Muscle layer of duodenum (tissue), 2 donors: Measurements from ENCODE around the gene OSBP2.

ENCODE experiments used
- H3K27ac ChIP-seq: one replicate; pipeline ENCODE4 v1.7.0; 2013; ENCODE audit warnings: mild to moderate bottlenecking, low read length
- H3K27me3 ChIP-seq: one replicate; pipeline ENCODE4 v1.7.0; 2013; ENCODE audit warnings: low read depth, mild to moderate bottlenecking, control low read depth, low read length
- H3K36me3 ChIP-seq, 2 donors: one replicate each; pipeline ENCODE4 v1.7.0; 2013; ENCODE audit warnings: low read length in 2 of 2, control low read depth in 1 of 2, mild to moderate bottlenecking in 1 of 2; ENCODE audit not compliant: insufficient read depth in 2 of 2, control insufficient read depth in 1 of 2
- H3K4me1 ChIP-seq, 2 donors: one replicate each; pipeline ENCODE4 v1.7.0; 2013; ENCODE audit warnings: low read length in 2 of 2, mild to moderate bottlenecking in 2 of 2, control low read depth in 1 of 2, moderate library complexity in 1 of 2; ENCODE audit not compliant: insufficient read depth in 2 of 2, control insufficient read depth in 1 of 2
- H3K4me3 ChIP-seq, 2 donors: one replicate each; pipeline ENCODE4 v1.7.0; 2013; ENCODE audit warnings: low read length in 2 of 2, low read depth in 1 of 2, mild to moderate bottlenecking in 1 of 2
- H3K9me3 ChIP-seq, 2 donors: one replicate each; pipeline ENCODE4 v1.7.0; 2013; ENCODE audit warnings: low read length in 2 of 2, control low read depth in 1 of 2, mild to moderate bottlenecking in 1 of 2; ENCODE audit not compliant: control insufficient read depth in 1 of 2
- donor health status: healthy.

Gene OSBP2

DNA sequence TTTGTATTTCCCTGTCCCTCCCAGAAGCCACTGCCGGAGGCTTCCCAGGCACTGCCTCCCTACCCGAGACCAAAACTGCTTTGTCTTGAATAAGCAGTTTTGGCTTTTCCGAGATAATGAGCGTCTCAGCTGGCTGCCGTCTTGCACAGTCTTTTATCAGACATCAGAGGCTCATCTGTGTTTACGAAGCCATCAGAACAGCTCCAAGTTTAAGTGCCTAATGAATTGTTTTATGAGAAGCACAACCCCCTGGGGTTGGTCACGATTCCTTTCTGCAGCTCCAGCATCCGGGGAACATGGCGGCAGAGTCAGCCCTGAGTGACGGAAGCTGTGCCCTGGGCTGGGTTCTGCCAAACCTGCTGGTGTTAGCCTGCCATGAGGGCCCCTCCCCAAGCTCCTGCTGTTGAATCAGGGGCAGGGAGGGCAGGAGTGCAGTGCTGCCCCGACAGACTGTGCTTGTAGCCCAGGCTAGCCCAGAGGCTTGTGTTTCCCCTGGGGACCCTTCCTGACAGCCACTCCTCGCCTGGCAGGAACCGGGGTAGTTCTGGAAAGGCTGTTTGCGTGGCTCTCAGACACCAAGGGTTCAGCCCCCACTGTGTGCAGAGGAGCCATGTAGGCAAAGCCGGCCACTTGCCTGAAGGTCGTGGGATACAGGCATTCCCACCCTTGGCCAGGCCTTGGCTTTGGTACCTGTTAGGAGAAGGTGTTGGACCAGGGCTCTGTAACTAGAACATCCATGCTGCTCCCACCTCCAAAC lies 177.8 kb downstream of the OSBP2 start:
- Histone ChIP-seq H3K4me1 (peaks cover 0 to 4% of the 10 kb centered on the region in 2 donors), H3K27me3 (no peaks in the 10 kb centered on the region), H3K36me3 (peaks cover 0 to 4% of the 10 kb centered on the region in 2 donors), H3K9me3 (no peaks in the 10 kb centered on the region), H3K27ac (no peak overlapping the region), H3K4me3 (no peak overlapping the region)

DNA sequence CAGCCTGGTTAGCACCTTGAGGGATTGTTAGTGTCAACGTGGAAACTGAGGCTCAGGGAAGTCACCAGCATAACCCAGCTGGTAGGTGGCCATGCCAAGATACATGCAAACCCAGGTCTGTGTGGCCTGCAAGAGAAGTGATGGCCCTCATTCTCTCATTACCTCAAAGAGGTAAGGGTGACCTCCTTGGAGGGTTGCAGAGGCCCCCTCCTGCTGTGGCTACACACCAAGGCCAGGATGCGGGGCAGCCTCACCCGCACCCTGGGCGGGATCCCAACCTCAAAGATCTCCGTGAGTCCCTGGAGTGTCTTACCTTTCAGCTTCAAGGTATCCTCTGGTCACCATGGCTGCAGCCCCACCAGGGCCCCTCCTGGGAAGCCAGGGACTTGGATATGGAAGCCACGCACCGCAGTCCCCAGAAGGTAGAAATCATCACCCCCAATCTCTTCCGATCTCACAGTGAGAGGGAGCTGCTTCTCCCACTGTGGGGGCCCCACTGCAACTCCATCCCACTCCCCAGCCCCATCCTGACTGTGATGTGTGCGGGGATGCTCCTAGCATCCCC lies 178.5 kb downstream of the OSBP2 start:
- H3K4me1 ChIP-seq = peaks cover 0 to 4% of the 10 kb centered on the region in 2 donors

DNA sequence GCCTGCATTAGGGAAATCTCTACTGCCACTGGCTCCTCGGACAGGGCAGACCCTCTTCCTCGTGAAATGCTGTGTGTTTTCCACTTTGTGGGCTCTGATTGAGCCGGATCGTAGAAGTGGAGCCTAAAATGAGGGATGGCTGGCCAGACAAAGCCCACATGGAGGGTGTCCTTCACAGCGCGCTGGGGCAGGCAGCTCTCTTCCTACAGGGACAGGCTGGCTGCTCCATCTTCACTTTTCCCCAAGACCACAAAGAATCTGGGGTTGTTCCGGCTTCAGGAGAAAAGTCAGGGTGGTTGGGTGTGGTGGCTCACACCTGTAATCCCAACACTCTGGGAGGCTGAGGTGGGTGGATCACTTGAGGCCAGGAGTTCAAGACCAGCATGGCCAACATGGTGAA lies 179.0 kb downstream of the OSBP2 start:
- Histone ChIP-seq H3K36me3 (peaks cover 0 to 4% of the 10 kb centered on the region in 2 donors), H3K4me1 (peaks cover 0 to 4% of the 10 kb centered on the region in 2 donors), H3K4me3 (no peak overlapping the region), H3K27ac (no peak overlapping the region), H3K27me3 (no peaks in the 10 kb centered on the region), H3K9me3 (no peaks in the 10 kb centered on the region)

More for the DNA sequence above, 178.5 kb downstream of the OSBP2 start:
- Histone ChIP-seq H3K4me3 (no peak overlapping the region), H3K27me3 (no peaks in the 10 kb centered on the region), H3K9me3 (no peaks in the 10 kb centered on the region), H3K36me3 (peaks cover 0 to 4% of the 10 kb centered on the region in 2 donors), H3K27ac (no peak overlapping the region)

DNA sequence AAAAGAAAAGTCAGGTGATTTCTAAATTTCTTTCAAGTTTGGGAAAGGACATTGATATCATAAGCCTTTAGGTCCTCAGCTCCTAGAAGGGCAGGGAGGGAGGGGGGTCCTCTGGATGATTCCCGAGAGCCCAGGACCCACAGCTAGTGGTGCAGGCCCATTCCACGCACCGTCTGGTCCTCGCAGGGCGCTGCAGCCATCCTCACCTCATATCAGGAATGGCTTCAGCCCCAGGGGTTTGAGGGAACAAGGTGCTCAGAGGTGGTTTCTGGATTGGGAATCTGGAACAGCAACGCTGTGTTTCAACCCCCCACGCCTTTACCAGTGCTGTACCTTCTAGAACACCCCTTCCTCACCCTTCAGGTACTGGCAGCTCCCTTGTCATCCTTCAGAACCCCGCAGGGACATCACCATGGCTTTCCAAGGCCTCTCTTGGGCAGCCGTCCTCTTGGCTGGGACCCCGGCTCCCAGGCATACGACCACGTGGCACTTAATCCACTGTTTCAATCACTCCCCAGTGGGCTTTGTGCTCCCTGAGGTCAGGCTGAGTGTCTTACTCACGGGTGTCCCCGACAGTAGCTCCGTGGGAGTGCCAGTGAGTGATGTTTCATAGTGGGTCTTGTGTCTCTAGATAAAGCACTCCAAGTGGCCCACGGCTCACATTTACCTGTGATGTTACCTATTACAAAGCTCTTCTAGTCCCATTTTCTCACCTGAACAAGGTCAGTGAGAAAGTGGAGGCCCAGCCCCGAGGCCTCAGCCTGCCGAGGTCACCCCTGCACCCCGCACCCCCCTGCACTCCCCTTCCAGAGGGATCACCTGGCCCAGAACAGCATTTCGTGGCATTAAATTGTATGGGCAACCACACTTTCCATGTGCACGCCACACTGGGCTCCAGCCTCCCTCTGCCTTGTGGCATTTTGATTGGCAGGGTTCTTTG lies 180.0 kb downstream of the OSBP2 start:
- peaks cover 0 to 4% of the 10 kb centered on the region in 2 donors for H3K4me1 ChIP-seq
- no peaks in the 10 kb centered on the region for H3K27me3 ChIP-seq
- H3K4me3 ChIP-seq = no peak overlapping the region
- H3K27ac ChIP-seq = no peak overlapping the region
- peaks cover 0 to 4% of the 10 kb centered on the region in 2 donors for H3K36me3 ChIP-seq
- no peaks in the 10 kb centered on the region for H3K9me3 ChIP-seq

DNA sequence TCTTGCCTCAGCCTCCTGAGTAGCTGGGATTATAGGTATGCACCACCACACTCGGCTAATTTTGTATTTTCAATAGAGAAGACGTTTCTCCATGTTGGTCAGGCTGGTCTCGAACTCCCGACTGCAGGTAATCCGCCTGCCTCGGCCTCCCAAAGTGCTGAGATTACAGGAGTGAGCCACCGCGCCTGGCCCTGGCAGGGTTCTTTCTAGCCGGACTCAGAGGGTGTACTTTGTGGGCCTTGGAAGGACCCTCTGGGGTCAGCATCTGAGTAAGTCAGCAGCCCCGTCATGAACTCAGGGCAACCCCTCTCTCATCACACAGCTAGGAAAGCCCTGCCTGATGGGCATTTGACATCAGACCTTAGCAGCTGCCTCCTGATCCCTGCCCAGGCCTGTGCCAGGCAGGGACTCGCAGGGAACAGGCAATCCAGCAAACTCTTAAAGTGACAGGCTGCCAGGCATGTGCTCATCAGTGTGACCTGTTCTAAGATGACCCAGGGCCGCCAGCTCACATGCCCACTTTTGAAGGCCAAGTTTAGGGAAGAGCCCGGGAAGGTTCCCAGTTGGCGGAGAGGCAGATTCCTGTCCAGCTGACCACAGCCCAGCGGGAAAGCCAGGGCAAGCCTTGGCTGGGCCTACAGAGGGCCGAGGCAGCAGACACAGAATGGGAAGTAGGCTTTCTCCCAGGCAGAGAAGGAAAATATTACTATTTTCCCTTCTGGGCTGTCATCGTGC lies 181.0 kb downstream of the OSBP2 start:
- H3K36me3 ChIP-seq = peaks cover 0 to 4% of the 10 kb centered on the region in 2 donors
- H3K4me1 ChIP-seq = peaks cover 0 to 4% of the 10 kb centered on the region in 2 donors
- no peaks in the 10 kb centered on the region for H3K9me3 ChIP-seq
- no peak overlapping the region for H3K27ac ChIP-seq
- no peaks in the 10 kb centered on the region for H3K27me3 ChIP-seq
- no peak overlapping the region for H3K4me3 ChIP-seq

DNA sequence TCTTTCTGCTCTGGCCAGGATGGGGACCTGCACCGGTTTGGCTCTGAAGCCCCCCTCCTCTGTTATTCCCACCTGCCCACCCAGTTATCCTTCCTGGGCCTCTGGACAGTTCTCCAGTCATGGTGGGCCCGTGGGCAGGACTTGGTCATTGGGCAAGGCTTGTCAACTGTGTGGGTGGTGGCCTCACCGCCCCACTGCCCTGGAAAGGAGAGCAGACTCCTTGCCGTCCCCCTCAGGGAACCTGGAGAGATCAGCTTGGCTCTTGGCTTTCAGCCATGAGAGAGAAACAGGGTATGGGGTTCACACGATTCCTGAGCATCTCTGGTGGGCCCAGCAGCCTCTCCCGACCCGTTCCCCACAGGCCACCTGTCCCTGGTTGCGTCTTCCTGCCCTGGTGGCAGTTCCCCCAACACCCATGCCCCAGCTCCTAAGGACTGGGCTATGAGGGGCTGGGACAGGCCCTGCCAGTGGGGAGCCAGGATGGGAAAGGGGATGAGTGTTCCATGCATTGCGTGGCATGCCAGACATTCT lies 181.6 kb downstream of the OSBP2 start:
- H3K27me3 ChIP-seq = no peaks in the 10 kb centered on the region
- no peaks in the 10 kb centered on the region for H3K9me3 ChIP-seq
- no peak overlapping the region for H3K4me3 ChIP-seq
- H3K36me3 ChIP-seq = no peaks in the 10 kb centered on the region
- H3K27ac ChIP-seq = no peak overlapping the region
- H3K4me1 ChIP-seq = peaks cover 0 to 4% of the 10 kb centered on the region in 2 donors

DNA sequence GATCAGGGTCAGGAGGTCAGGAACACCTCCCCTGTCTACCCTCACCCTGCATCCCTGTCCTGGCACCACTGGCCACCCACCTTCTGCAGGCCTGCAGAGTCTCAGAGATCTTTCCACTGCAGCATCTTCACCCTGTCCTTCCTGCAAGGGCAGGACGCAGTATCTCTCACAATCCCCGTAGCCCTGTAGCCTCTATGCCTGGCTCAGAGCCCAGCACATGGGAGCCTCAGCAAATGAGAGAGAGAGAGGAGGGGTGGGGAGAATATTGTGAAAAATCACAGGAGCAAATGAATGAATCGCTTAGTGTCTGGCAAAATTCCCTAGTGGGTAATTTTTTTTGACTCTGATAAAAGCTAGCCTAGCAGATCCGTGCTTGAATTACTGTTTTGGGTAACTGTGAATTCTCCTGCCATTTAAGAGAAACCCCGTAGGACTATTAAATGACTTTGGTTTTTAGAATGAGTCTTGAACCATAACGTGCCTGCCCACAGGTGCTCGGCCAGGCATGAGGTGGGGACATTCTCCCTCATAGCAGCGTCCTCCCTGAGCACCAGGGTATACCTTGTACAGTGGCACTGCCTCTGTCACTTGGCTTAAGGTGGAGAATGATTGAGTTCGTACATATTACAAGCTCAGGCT lies 182.4 kb downstream of the OSBP2 start:
- no peaks in the 10 kb centered on the region for H3K36me3 ChIP-seq
- no peaks in the 10 kb centered on the region for H3K9me3 ChIP-seq
- no peaks in the 10 kb centered on the region for H3K27me3 ChIP-seq
- H3K4me3 ChIP-seq = no peak overlapping the region
- H3K27ac ChIP-seq = no peak overlapping the region
- peaks cover 0 to 4% of the 10 kb centered on the region in 2 donors for H3K4me1 ChIP-seq

DNA sequence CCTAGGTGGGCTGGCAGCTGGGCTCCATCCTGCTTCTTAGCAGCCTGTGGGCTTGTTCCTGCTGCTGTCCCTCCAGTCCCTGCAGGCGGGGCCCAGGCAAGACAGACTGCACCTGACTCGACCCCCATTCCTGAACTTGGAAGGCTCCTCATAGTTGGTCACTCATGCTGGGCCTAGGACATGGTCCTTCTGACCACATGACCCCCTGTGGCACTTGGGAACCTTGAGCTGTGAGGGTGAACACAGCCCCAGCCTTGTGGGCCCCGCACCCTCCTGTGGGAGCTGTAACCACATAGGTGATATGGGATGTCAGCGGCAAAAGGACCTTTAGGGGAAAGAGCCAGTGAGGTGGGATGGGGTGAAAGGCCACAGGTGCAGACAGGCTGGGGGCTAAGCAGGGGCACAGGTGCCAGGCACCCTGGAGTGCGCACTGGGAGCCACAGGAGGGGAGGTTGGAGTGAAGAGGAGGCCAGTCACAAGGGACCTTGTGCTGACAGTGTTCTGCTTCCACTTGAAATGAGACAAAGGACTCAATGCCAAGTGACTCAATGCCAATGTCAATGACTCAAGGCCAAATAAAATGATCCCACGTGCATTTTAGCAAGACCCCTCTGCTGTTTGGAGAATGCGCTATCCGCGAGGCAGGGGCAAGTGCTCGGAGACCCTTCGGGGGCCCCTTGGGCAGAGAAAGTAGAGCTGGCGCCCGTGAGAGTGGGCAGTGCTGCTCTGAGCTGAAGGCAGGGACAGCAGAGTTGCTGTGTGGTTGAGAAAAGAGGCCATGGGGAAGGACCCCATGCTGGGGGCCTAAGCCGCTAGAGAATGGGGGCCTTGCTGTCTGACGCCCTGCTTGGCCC lies 183.2 kb downstream of the OSBP2 start:
- Histone ChIP-seq H3K4me3 (no peak overlapping the region), H3K27ac (no peak overlapping the region), H3K27me3 (no peaks in the 10 kb centered on the region), H3K4me1 (peaks cover 0 to 4% of the 10 kb centered on the region in 2 donors), H3K9me3 (no peaks in the 10 kb centered on the region), H3K36me3 (no peaks in the 10 kb centered on the region)

DNA sequence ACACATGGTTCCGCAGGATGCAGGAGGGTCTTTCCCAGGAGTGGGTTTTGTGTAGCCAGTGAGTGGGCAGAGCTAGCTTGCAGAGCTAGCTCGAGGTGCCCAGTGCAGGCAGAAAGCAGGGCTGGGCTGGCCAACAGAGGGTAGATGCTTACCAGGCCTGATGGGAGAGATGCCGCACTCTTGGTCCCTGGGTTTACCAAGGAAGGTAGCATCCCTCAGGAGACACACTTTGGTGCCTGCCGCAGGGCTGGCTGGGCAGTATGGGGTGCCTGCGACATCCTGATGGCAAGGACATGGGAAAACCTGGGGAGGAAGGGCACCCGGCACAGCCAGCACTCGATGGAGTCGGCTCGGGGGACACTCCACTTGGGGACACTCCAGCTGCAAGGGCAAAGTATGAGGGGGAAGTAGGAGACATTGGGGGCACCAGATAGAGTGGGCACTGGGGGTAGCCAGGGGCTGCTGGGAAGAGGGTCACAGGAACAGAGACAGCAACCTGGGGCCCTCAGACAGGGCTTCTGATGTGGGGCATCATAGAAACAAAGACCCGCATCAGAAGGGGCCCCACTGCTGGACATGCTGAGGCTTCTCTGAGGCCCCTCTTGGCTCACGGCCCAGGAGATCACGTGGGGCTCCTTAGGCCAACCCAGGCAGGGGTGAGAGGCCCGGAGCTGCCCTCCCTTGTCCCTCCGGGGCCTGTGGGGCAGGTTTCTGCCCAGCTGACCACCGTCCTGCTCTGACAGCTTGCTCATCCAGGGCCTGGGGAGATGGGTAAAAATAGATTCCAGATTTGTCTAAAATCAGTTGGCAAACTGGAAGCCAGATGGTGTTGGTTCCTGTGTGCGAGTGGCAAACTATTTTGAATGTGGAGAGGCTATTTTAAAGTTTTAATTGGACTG lies 184.1 kb downstream of the OSBP2 start:
- H3K27ac ChIP-seq = no peak overlapping the region

More for the DNA sequence above, 184.1 kb downstream of the OSBP2 start:
- Histone ChIP-seq H3K4me1 (peaks cover 0 to 4% of the 10 kb centered on the region in 2 donors), H3K36me3 (no peaks in the 10 kb centered on the region), H3K4me3 (no peak overlapping the region), H3K27me3 (no peaks in the 10 kb centered on the region), H3K9me3 (no peaks in the 10 kb centered on the region)
